Spleen (tissue), 11 donors: ENCODE results near the gene CIT. TPM values are rescaled to one million over a fixed set of nuclear protein-coding genes. Genes with fewer than 3 reads are reported as not detected.
A peak's percentile ranks its signal among the peaks of the same experiment; 100 is the strongest.

Experiments used
- DNase-seq: peaks from one replicate; pipeline ENCODE4 v3.0.0-alpha.2; 2020
- H3K27ac ChIP-seq, 8 donors: fragments of 200-600 bp; sonication (generic) in 7 of 8; 1 replicate in 4 of 8; 2 replicates in 4 of 8; pipeline versions ENCODE4 v1.5.0 to v1.8.0; 2016 to 2021; ENCODE audit warnings: inconsistent platforms in 4 of 8, mild to moderate bottlenecking in 4 of 8, moderate library complexity in 1 of 8
- H3K27me3 ChIP-seq, 7 donors: fragments of 200-600 bp; sonication (generic) in 6 of 7; replicated peaks in 1 of 7; 1 replicate in 4 of 7; 2 replicates in 3 of 7; pipeline versions ENCODE4 v1.5.0 to v1.8.0; 2016 to 2021; ENCODE audit warnings: inconsistent platforms in 3 of 7, mild to moderate bottlenecking in 1 of 7
- H3K36me3 ChIP-seq, 6 donors: fragments of 200-600 bp; sonication (generic) in 5 of 6; 1 replicate in 4 of 6; 2 replicates in 2 of 6; pipeline versions ENCODE4 v1.5.0 to v1.8.0; 2016 to 2021; ENCODE audit warnings: inconsistent platforms in 2 of 6
- H3K4me1 ChIP-seq, 6 donors: fragments of 200-600 bp; sonication (generic) in 5 of 6; 1 replicate in 3 of 6; 2 replicates in 3 of 6; pipeline versions ENCODE4 v1.5.0 to v1.8.0; 2016 to 2021; ENCODE audit warnings: inconsistent platforms in 3 of 6
- H3K4me3 ChIP-seq, 8 donors: fragments of 200-600 bp; sonication (generic) in 7 of 8; 1 replicate in 4 of 8; 2 replicates in 4 of 8; pipeline versions ENCODE4 v1.5.0 to v1.8.0; 2016 to 2021; ENCODE audit warnings: inconsistent platforms in 4 of 8, mild to moderate bottlenecking in 4 of 8, moderate library complexity in 2 of 8
- H3K9me3 ChIP-seq, 8 donors: fragments of 200-600 bp; sonication (generic) in 7 of 8; 1 replicate in 4 of 8; 2 replicates in 4 of 8; pipeline versions ENCODE4 v1.5.0 to v1.8.0; 2016 to 2021; ENCODE audit warnings: inconsistent platforms in 4 of 8
- POLR2A ChIP-seq, 3 donors: fragments of 450-650 bp; IDR thresholded peaks; one replicate each; pipeline ENCODE4 v1.5.1; 2017; ENCODE audit warnings: antibody characterized with exemption in 3 of 3, mild to moderate bottlenecking in 1 of 3
- POLR2AphosphoS5 ChIP-seq, 3 donors: sonication (generic); formaldehyde crosslinking; IDR thresholded peaks; one replicate each; pipeline ENCODE4 v1.5.1; 2017; ENCODE audit warnings: antibody characterized with exemption in 3 of 3
- WGBS, 5 donors: extraction: QIAGEN DNeasy Blood & Tissue Kit in 3 of 5; methylation state at CpG; one replicate each; pipeline versions ENCODE4 v1.1.5 to v1.1.7; 2013 to 2018; 5-methylcytosine and 5-hydroxymethylcytosine counted together
- intact Hi-C: fragments of 100-400 bp; cut with DNase I; formaldehyde crosslinking; loops from one replicate; pipeline ENCODE4 v1.15.0; 2023; ENCODE audit warnings: low total_unique reads
- polyA plus RNA-seq, 3 donors: library from polyadenylated mRNA; stranded (reverse); fragments of 200-250 nt; gene quantifications; one replicate each; pipeline ENCODE4 v1.2.1, GENCODE V29; 2013
- total RNA-seq, 7 donors: library from RNA; depleted of rRNA in 3 of 7; stranded (reverse); fragments of >200 nt in 3 of 7; fragmentation: NEBNext Ultra II Directional in 4 of 7; extraction: Animal tissue kit (Norgen Biotek cat#: 25700) in 4 of 7; gene quantifications; one replicate each; pipeline versions ENCODE4 v1.1.0 to v1.2.1, GENCODE V29; 2016 to 2021
- TF ChIP-seq, protein P1 (sequence below), 11 experiments: fragments of 200-600 bp in 7 of 11; fragments of 450-650 bp in 4 of 11; sonication (generic) in 4 of 11; IDR thresholded peaks in 8 of 11; conservative IDR thresholded peaks in 3 of 11; 1 replicate in 7 of 11; 2 replicates in 4 of 11; pipeline versions ENCODE4 v1.4.0 to v1.8.0; 2016 to 2021; ENCODE audit warnings: antibody characterized with exemption in 11 of 11, inconsistent platforms in 4 of 11, mild to moderate bottlenecking in 1 of 11
- donor health status: healthy with polysubstance abuse.
- donor health status: DM: no; HTN: no; CAD: no; lungs with moderate emphysema.
- donor health status: DM: no; HTN: no; CAD: no.
- donor health status: Bipolar disorder and iron deficiency.
- donor health status: healthy.
- donor health status: DM: no; HTN: no; CAD: no.
- donor health status: DM: yes; HTN: yes; CAD: no.

CIT gene
- total and polyA plus RNA-seq, 10 donors, result 1.9 to 54.3 (median 24.5) TPM

GRCh38 chr12:119696943-119697342, 180.2 kb downstream of the CIT start:
- intact Hi-C loops, result no loop called here
- no peak for DNase-seq
- 83 to 90% (median 86%) methylated on average over 5 of the region's 5 CpGs for WGBS, 5 donors

GRCh38 chr12:119695034-119695433, 182.1 kb downstream of the CIT start:
- TF ChIP-seq, protein P1, sequence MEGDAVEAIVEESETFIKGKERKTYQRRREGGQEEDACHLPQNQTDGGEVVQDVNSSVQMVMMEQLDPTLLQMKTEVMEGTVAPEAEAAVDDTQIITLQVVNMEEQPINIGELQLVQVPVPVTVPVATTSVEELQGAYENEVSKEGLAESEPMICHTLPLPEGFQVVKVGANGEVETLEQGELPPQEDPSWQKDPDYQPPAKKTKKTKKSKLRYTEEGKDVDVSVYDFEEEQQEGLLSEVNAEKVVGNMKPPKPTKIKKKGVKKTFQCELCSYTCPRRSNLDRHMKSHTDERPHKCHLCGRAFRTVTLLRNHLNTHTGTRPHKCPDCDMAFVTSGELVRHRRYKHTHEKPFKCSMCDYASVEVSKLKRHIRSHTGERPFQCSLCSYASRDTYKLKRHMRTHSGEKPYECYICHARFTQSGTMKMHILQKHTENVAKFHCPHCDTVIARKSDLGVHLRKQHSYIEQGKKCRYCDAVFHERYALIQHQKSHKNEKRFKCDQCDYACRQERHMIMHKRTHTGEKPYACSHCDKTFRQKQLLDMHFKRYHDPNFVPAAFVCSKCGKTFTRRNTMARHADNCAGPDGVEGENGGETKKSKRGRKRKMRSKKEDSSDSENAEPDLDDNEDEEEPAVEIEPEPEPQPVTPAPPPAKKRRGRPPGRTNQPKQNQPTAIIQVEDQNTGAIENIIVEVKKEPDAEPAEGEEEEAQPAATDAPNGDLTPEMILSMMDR (IDR thresholded peaks at IDR 0.05 in 8 of 11, conservative IDR thresholded peaks at IDR 0.05 in 3 of 11), result peak in 6 of 11 experiments; percentile 22 to 34 (median 31)
- TF ChIP-seq POLR2A (IDR thresholded peaks at IDR 0.05) (no peak), POLR2AphosphoS5 (IDR thresholded peaks at IDR 0.05) (no peak)

More at GRCh38 chr12:119696943-119697342, 180.2 kb downstream of the CIT start:
- no peak for TF ChIP-seq POLR2AphosphoS5 (IDR thresholded peaks at IDR 0.05)
- TF ChIP-seq, protein P1 (IDR thresholded peaks at IDR 0.05 in 8 of 11, conservative IDR thresholded peaks at IDR 0.05 in 3 of 11), result no peak
- TF ChIP-seq POLR2A (IDR thresholded peaks at IDR 0.05), result no peak
- Histone ChIP-seq H3K27me3 (no peaks in the 10 kb centered on the region), H3K4me3 (no peak overlapping the region), H3K4me1 (peaks cover 0 to 26% (median 10%) of the 10 kb centered on the region in 6 donors), H3K27ac (no peak overlapping the region), H3K9me3 (no peaks in the 10 kb centered on the region), H3K36me3 (peaks cover 0 to 75% (median 0%) of the 10 kb centered on the region in 6 donors)

GRCh38 chr12:119694111-119694510, 183.0 kb downstream of the CIT start:
- no peaks in the 10 kb centered on the region for H3K9me3 ChIP-seq
- peaks cover 0 to 74% (median 0%) of the 10 kb centered on the region in 6 donors for H3K36me3 ChIP-seq
- intact Hi-C loops, result no loop called here
- no peak overlapping the region for H3K4me3 ChIP-seq
- 84 to 95% (median 89%) methylated on average over 6 of the region's 6 CpGs for WGBS, 5 donors
- peak overlapping the region; percentile 32 to 78 (median 72) for H3K27ac ChIP-seq
- no peak for DNase-seq
- TF ChIP-seq, protein P1 (IDR thresholded peaks at IDR 0.05 in 8 of 11, conservative IDR thresholded peaks at IDR 0.05 in 3 of 11), result no peak
- no peak for TF ChIP-seq POLR2AphosphoS5 (IDR thresholded peaks at IDR 0.05)
- no peak for TF ChIP-seq POLR2A (IDR thresholded peaks at IDR 0.05)
- H3K4me1 ChIP-seq, result peaks cover 0 to 30% (median 11%) of the 10 kb centered on the region in 6 donors
- no peaks in the 10 kb centered on the region for H3K27me3 ChIP-seq

More at GRCh38 chr12:119695034-119695433, 182.1 kb downstream of the CIT start:
- Histone ChIP-seq H3K4me3 (no peak overlapping the region), H3K4me1 (peaks cover 0 to 30% (median 11%) of the 10 kb centered on the region in 6 donors), H3K27me3 (no peaks in the 10 kb centered on the region), H3K36me3 (peaks cover 0 to 74% (median 0%) of the 10 kb centered on the region in 6 donors), H3K9me3 (no peaks in the 10 kb centered on the region), H3K27ac (peak overlapping the region in 4 of 8 donors; percentile 26 to 78 (median 72))
- no peak for DNase-seq
- intact Hi-C loops, result no loop called here
- 89 to 93% (median 92%) methylated on average over 4 of the region's 4 CpGs for WGBS, 5 donors

DNA sequence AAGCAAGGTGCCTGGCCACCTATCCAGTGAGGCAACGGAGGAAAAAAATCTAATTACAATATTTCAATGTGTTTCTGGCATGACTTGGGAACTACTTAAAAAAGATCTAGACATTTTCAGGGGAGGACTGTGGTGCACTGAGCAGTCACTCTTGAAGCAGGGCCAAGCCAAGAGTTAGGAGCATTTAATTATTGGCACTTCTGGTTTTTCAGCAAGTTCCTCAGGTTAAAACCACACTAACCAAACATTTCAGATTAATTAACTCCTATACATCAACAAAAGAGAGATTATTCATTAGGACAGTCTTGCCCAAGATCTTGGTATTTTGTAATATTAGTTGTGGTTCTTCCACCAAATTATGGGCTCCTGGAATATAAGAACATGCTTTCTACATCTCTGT, 183.6 kb downstream of the CIT start:
- intact Hi-C loops, result no loop called here
- WGBS, 5 donors, result 50 to 89% (median 73%) methylated on average over 1 of the region's 1 CpG
- no peaks in the 10 kb centered on the region for H3K9me3 ChIP-seq
- H3K4me1 ChIP-seq, result peaks cover 0 to 30% (median 11%) of the 10 kb centered on the region in 6 donors
- DNase-seq, result no peak
- TF ChIP-seq POLR2AphosphoS5 (IDR thresholded peaks at IDR 0.05) (no peak), POLR2A (IDR thresholded peaks at IDR 0.05) (no peak)
- TF ChIP-seq, protein P1 (IDR thresholded peaks at IDR 0.05 in 8 of 11, conservative IDR thresholded peaks at IDR 0.05 in 3 of 11), result no peak
- peak overlapping the region; percentile 32 to 78 (median 72) for H3K27ac ChIP-seq
- peaks cover 0 to 76% (median 0%) of the 10 kb centered on the region in 6 donors for H3K36me3 ChIP-seq
- H3K27me3 ChIP-seq, result no peaks in the 10 kb centered on the region
- H3K4me3 ChIP-seq, result no peak overlapping the region
